Omental fat pad (tissue), 4 donors: ENCODE results near the gene ELP2. TPM values are rescaled to one million over a fixed set of nuclear protein-coding genes. Genes with fewer than 3 reads are reported as not detected.
A peak's percentile ranks its signal among the peaks of the same experiment; 100 is the strongest.

Experiments used
- ATAC-seq: fragments of 150-250 bp; one replicate; pipeline ENCODE4 v1.9.1; 2016; ENCODE audit warnings: mild to moderate bottlenecking, moderate library complexity; ENCODE audit not compliant: low FRiP score
- DNase-seq: peaks from one replicate; pipeline ENCODE4 v3.0.0-alpha.2; 2019; ENCODE audit warnings: low spot score
- total RNA-seq, 4 donors: library from RNA; depleted of rRNA; stranded (reverse); fragments of >200 nt; gene quantifications; one replicate each; pipeline ENCODE4 v1.1.0, GENCODE V29; 2016
- TF ChIP-seq, protein P1 (sequence below), 3 donors: fragments of 450-650 bp; IDR thresholded peaks; one replicate each; pipeline ENCODE4 v1.5.1; 2016 to 2017; ENCODE audit warnings: antibody characterized with exemption in 3 of 3, mild to moderate bottlenecking in 3 of 3, moderate library complexity in 2 of 3

ELP2 gene
- total RNA-seq, 4 donors from 2014 or later, result 43.6 to 62.3 (median 57.7) TPM

GRCh38 chr18:36124841-36125240, 4.9 kb upstream of the ELP2 start:
- ATAC-seq (no peak), DNase-seq (no peak)
- TF ChIP-seq, protein P1, sequence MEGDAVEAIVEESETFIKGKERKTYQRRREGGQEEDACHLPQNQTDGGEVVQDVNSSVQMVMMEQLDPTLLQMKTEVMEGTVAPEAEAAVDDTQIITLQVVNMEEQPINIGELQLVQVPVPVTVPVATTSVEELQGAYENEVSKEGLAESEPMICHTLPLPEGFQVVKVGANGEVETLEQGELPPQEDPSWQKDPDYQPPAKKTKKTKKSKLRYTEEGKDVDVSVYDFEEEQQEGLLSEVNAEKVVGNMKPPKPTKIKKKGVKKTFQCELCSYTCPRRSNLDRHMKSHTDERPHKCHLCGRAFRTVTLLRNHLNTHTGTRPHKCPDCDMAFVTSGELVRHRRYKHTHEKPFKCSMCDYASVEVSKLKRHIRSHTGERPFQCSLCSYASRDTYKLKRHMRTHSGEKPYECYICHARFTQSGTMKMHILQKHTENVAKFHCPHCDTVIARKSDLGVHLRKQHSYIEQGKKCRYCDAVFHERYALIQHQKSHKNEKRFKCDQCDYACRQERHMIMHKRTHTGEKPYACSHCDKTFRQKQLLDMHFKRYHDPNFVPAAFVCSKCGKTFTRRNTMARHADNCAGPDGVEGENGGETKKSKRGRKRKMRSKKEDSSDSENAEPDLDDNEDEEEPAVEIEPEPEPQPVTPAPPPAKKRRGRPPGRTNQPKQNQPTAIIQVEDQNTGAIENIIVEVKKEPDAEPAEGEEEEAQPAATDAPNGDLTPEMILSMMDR (IDR thresholded peaks at IDR 0.05), result no peak

- DNase-seq (no peak), ATAC-seq (no peak)
- TF ChIP-seq, protein P1 (IDR thresholded peaks at IDR 0.05), result no peak
These were observed 3.0 kb upstream of the ELP2 start for GRCh38 chr18:36126668-36127067.

GRCh38 chr18:36127836-36128529, 1.7 kb upstream of the ELP2 start:
- no peak for DNase-seq
- TF ChIP-seq, protein P1 (IDR thresholded peaks at IDR 0.05), result no peak
- no peak for ATAC-seq

DNA sequence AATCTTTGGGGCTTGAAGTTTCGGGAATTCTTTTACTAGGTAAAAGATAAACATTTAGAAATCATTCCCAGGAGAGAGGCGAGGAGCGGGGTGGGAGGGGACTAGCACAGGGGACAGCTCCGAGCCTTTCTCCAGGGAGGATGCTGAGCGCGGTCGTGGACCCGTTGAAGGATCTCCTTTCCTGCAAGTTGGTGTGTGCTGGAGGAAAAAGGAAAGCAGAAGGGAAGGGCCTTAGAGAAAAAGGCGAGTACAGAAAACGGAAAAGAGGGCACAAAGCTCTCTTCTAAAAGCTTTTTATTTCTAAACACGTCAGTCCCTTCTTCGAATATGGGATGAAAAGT, 1.2 kb upstream of the ELP2 start:
- TF ChIP-seq, protein P1 (IDR thresholded peaks at IDR 0.05), result no peak
- no peak for DNase-seq
- no peak for ATAC-seq

DNA sequence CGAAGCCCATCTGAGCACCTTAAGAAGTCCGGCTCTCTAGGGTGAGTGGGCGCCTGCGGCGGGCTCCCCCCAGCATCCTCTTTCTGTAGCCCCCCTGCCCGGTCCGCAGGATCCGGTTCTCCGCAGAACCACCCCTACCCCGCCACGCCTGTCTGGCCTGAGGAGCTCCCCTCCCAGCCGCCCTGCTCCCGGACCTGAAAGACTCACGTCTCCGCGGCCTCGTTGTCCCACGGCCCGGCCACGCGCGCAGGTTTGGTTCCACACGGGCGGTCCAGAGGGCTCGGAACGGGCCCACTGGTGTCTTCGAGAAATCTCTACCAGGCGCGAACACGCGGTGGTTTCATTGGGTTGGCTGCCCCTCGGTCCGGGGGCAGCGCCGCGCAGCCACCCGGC, 796 bp upstream of the ELP2 start:
- DNase-seq (no peak), ATAC-seq (peak; percentile 22)
- TF ChIP-seq, protein P1 (IDR thresholded peaks at IDR 0.05), result no peak

DNA sequence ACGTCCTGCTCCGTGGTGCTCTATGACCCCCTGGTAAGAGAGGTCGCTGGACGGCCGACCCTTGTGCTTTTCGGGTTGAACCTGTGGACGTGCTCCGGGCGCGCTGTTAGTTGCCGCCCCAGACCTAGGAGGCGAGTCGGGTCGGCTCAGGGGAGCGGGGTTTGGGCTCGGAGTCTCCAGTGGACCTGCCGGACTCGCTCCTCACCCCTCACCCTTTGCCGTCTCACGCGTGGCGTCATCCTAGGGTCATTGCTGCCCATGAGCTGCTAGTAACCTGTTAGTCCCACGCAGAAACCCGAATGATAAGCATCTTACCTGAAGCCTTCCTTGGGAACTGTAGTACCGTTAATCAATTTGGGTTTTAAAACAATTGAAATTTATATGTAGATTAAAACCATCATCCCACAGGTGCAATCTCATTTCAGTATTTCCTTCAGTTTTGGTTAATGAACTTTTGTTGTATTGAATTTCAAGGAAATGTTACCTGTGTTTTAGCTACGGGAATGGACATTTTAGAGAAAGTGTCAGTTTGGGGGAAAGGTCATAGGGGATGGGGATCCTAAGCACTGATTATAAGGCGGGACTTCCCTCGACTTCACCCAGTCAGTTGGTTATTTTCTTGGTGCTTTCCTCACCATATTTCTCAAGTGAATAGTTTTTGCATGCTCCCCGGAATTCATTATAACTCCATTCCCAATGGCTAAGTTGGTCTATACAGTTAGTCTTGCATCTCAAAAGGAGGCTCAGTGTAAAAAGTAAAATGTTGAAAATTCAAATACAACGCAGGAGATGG, 536 bp downstream of the ELP2 start:
- DNase-seq (no peak), ATAC-seq (peak; percentile 17)
- TF ChIP-seq, protein P1 (IDR thresholded peaks at IDR 0.05), result no peak
